Keratinocyte (primary cell): ENCODE data around the gene RASAL2. TPM values are rescaled to one million over a fixed set of nuclear protein-coding genes. Genes with fewer than 3 reads are reported as not detected.

Experiments
- DNase-seq: peaks from one replicate; pipeline ENCODE4 v3.0.0-alpha.2; 2011; ENCODE audit warnings: low read depth, missing footprints, low spot score
- FAIRE-seq: peaks from 2 replicates; lab custom pipeline; 2011; peaks lifted over from hg19 to GRCh38; lab: Jason Lieb, UNC
- H2AFZ ChIP-seq: 2 replicates; pipeline ENCODE4 v1.6.0; 2012; ENCODE audit warnings: low read length, control low read depth, inconsistent platforms; ENCODE audit not compliant: control insufficient read depth
- H3K27ac ChIP-seq: 2 replicates; pipeline ENCODE4 v1.5.1; 2011; ENCODE audit warnings: low read length; ENCODE audit not compliant: control insufficient read depth, insufficient read depth
- H3K27me3 ChIP-seq: 3 replicates; pipeline ENCODE4 v1.6.0; 2011; ENCODE audit warnings: low read length; ENCODE audit not compliant: control insufficient read depth, insufficient read depth; ENCODE audit errors: extremely low read depth
- H3K36me3 ChIP-seq, 2 experiments: 2 replicates in 1 of 2; 3 replicates in 1 of 2; pipeline ENCODE4 v1.5.1; 2011; ENCODE audit warnings: low read length in 2 of 2, mild to moderate bottlenecking in 1 of 2; ENCODE audit not compliant: control insufficient read depth in 2 of 2, insufficient read depth in 2 of 2; ENCODE audit errors: extremely low read depth in 1 of 2
- H3K4me1 ChIP-seq: 3 replicates; pipeline ENCODE4 v1.5.1; 2011; ENCODE audit warnings: low read length; ENCODE audit not compliant: control insufficient read depth, insufficient read depth; ENCODE audit errors: extremely low read depth
- H3K4me2 ChIP-seq: 3 replicates; pipeline ENCODE4 v1.6.0; 2011; ENCODE audit warnings: low read depth, low read length; ENCODE audit not compliant: control insufficient read depth, insufficient read depth; ENCODE audit errors: extremely low read depth
- H3K4me3 ChIP-seq, 3 experiments: fragments of 200-600 bp in 1 of 3; sonication (generic) in 1 of 3; 2 replicates in 2 of 3; 3 replicates in 1 of 3; pipeline ENCODE4 v1.5.1; 2011 to 2016; ENCODE audit warnings: low read length in 3 of 3, mild to moderate bottlenecking in 3 of 3, control low read depth in 2 of 3, inconsistent platforms in 1 of 3, low read depth in 1 of 3, mixed read lengths in 1 of 3, mixed run types in 1 of 3, moderate library complexity in 1 of 3; ENCODE audit not compliant: control insufficient read depth in 2 of 3, insufficient read depth in 2 of 3; ENCODE audit errors: extremely low read depth in 1 of 3
- H3K79me2 ChIP-seq: 2 replicates; pipeline ENCODE4 v1.6.0; 2012; ENCODE audit warnings: low read length; ENCODE audit not compliant: control insufficient read depth, insufficient read depth
- H3K9ac ChIP-seq: 3 replicates; pipeline ENCODE4 v1.6.0; 2011; ENCODE audit warnings: low read length; ENCODE audit not compliant: control insufficient read depth, insufficient read depth; ENCODE audit errors: extremely low read depth
- H3K9me1 ChIP-seq: 3 replicates; pipeline ENCODE4 v1.6.0; 2011; ENCODE audit warnings: low read length; ENCODE audit not compliant: control insufficient read depth, insufficient read depth; ENCODE audit errors: extremely low read depth
- H3K9me3 ChIP-seq: 2 replicates; pipeline ENCODE4 v1.5.1; 2012; ENCODE audit warnings: low read depth, low read length; ENCODE audit not compliant: control insufficient read depth
- H4K20me1 ChIP-seq: 3 replicates; pipeline ENCODE4 v1.6.0; 2011; ENCODE audit warnings: low read length; ENCODE audit not compliant: control insufficient read depth, insufficient read depth; ENCODE audit errors: extremely low read depth
- CTCF ChIP-seq, 3 experiments: IDR thresholded peaks in 1 of 3; conservative IDR thresholded peaks in 1 of 3; optimal IDR thresholded peaks in 1 of 3; 2 replicates in 2 of 3; 3 replicates in 1 of 3; pipeline versions ENCODE3 to v1.5.1; 2011; ENCODE audit warnings: low read length in 3 of 3, mild to moderate bottlenecking in 3 of 3, moderate library complexity in 2 of 3, control low read depth in 1 of 3, inconsistent platforms in 1 of 3; ENCODE audit not compliant: insufficient read depth in 2 of 3; ENCODE audit errors: extremely low read depth in 1 of 3
- EZH2 ChIP-seq: IDR thresholded peaks from one replicate; pipeline ENCODE4 v1.6.1; 2012; ENCODE audit warnings: inconsistent platforms, mild to moderate bottlenecking, low read length, moderate library complexity
- dilution Hi-C: fragments of 300-500 bp; cut with MboI; formaldehyde crosslinking; loops from one replicate; pipeline ENCODE4 v1.7.0; 2020; ENCODE audit warnings: low sequenced_read_pairs; ENCODE audit not compliant: extremely low pct_ligation_motif_present
- polyA plus RNA-seq, 5 experiments: library from polyadenylated mRNA; depleted of rRNA in 3 of 5; stranded (reverse) in 3 of 5; stranded (forward) in 1 of 5; unstranded in 1 of 5; fragments of >200 nt; gene quantifications; 1 replicate in 1 of 5; 2 replicates in 3 of 5; 3 replicates in 1 of 5; pipeline versions ENCODE4 v1.2.1 to v1.2.3, GENCODE V29; 2011 to 2012; ENCODE audit warnings: missing spikeins in 2 of 5, low read depth in 1 of 5, low replicate concordance in 1 of 5

The RASAL2 gene
- polyA plus RNA-seq, 1 donor (not counting 4 experiments of a cell fraction or from before 2014, with no cell fraction given): 27.2 TPM

GRCh38 chr1:178528953-178529335, 435.0 kb downstream of the RASAL2 start:
- H3K4me3 ChIP-seq: no peak overlapping the region
- no peaks in the 10 kb centered on the region for H4K20me1 ChIP-seq
- TF ChIP-seq EZH2 (no peak), CTCF (optimal IDR thresholded peaks at IDR 0.05 in 1 of 3, IDR thresholded peaks at IDR 0.05 in 1 of 3, conservative IDR thresholded peaks at IDR 0.05 in 1 of 3; ENCODE audit: extremely low read depth in 1 of 3, insufficient read depth in 2 of 3, low read length in 3 of 3) (no peak)
- dilution Hi-C loops: no loop called here
- H3K9me3 ChIP-seq: no peaks in the 10 kb centered on the region
- H3K9ac ChIP-seq: no peak overlapping the region
- H3K36me3 ChIP-seq: no peaks in the 10 kb centered on the region
- no peaks in the 10 kb centered on the region for H3K9me1 ChIP-seq
- H3K79me2 ChIP-seq: no peaks in the 10 kb centered on the region
- no peak overlapping the region for H2AFZ ChIP-seq
- DNase-seq: no peak
- no peak overlapping the region for H3K4me2 ChIP-seq
- no peak for FAIRE-seq
- no peaks in the 10 kb centered on the region for H3K27me3 ChIP-seq
- peaks cover 20% of the 10 kb centered on the region for H3K4me1 ChIP-seq
- no peak overlapping the region for H3K27ac ChIP-seq

DNA sequence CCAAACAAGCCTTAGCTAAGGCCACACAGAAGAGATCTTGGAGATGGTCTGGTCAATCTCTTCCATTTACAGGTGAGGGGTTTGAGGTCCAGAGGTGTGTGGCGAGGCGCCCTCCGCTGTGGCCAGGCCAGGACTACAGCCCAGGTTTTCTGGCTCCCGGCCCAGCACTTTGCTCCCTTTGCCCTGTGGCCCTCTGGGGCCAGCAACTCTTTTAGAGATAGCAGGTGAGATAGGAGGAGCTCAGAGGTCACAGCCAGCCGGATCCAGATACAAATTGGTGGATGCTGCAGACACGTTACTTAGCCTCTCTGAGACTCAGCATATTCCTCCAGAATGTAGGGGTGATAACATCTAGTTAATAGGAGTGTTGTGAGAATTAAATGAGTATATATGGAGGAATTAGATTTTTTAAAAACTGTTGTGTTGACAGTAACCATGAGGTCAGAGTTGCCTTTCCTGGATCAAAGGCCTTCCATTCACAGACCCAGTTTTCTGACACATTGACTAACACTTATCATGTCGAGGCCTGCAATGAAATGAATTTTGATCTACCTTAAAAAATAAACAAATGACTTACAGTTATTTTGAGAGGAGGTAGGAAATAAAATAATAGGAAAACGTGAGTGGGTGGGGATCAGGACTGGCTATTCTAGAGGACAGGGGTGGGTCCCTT, 435.6 kb downstream of the RASAL2 start:
- FAIRE-seq (no peak), DNase-seq (peak; percentile 55)
- H3K4me3 ChIP-seq: no peak overlapping the region
- TF ChIP-seq EZH2: no peak
- no peak for TF ChIP-seq CTCF (optimal IDR thresholded peaks at IDR 0.05 in 1 of 3, IDR thresholded peaks at IDR 0.05 in 1 of 3, conservative IDR thresholded peaks at IDR 0.05 in 1 of 3; ENCODE audit: extremely low read depth in 1 of 3, insufficient read depth in 2 of 3, low read length in 3 of 3)
- dilution Hi-C loops: no loop called here
- no peak overlapping the region for H3K27ac ChIP-seq
- peak overlapping the region; percentile 6 for H3K4me2 ChIP-seq
- no peaks in the 10 kb centered on the region for H3K9me1 ChIP-seq
- H3K79me2 ChIP-seq: no peaks in the 10 kb centered on the region
- no peaks in the 10 kb centered on the region for H3K9me3 ChIP-seq
- no peak overlapping the region for H2AFZ ChIP-seq
- H3K4me1 ChIP-seq: peaks cover 20% of the 10 kb centered on the region
- no peaks in the 10 kb centered on the region for H4K20me1 ChIP-seq
- H3K36me3 ChIP-seq: no peaks in the 10 kb centered on the region
- H3K27me3 ChIP-seq: no peaks in the 10 kb centered on the region
- H3K9ac ChIP-seq: no peak overlapping the region
